SU-DHL-6 (cell line): ENCODE measurements around the gene EPB41L5.

Experiments
- EZH2phosphoT487 ChIP-seq: fragments of 200-600 bp; sonication (generic), shearing (Covaris generic); conservative IDR thresholded peaks from 2 replicates; pipeline ENCODE4 v1.6.1; 2018; ENCODE audit warnings: mild to moderate bottlenecking, antibody characterized with exemption, low read length, moderate library complexity, mixed read lengths
- TF ChIP-seq, protein P1 (sequence below): fragments of 200-600 bp; sonication (generic); IDR thresholded peaks from one replicate; pipeline ENCODE4 v1.5.1; 2017; ENCODE audit warnings: antibody characterized with exemption, mild to moderate bottlenecking, low read length, moderate library complexity; ENCODE audit not compliant: insufficient read depth, poor library complexity, severe bottlenecking

DNA sequence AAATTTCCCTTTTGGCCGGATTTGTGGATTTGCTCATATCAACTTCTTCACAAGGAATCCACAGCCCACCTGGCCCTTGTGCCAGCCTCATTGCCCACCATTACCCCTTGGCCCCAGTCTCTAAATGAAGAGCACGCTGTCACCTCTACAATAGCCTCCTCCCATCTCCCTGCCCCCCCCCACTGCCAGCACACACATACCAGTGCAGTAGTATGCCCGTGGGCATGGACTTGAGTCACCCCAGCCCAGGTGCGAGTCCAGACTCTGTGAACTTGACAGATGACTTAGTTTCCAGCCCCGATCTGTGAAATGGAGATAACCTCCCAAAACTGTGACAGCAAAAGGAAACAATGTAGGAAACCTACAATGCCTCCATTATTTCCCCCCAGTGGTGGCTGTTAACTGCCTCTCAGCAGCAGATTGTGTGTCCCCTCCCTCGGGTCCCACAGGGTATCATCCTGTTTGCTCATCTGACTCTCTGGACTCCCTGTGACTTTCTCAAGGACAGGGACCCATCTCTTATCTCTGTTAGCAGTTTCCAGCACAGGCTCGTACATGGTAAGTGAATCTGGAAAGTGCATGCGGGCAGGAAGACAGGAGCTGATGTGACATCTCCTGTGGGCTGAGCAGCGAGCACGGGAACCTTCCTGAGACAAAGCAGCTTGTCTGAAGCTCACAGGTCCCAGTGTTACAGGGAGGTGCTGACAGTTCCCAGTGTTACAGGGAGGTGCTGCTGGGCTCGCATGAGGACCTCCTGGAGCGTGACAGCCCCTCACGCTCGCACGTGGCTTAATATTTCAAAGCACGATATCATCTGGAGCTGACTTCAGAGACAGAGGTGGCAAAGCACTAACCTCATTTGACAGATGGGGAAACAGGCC, 214.5 kb downstream of the EPB41L5 start:
- TF ChIP-seq, protein P1, sequence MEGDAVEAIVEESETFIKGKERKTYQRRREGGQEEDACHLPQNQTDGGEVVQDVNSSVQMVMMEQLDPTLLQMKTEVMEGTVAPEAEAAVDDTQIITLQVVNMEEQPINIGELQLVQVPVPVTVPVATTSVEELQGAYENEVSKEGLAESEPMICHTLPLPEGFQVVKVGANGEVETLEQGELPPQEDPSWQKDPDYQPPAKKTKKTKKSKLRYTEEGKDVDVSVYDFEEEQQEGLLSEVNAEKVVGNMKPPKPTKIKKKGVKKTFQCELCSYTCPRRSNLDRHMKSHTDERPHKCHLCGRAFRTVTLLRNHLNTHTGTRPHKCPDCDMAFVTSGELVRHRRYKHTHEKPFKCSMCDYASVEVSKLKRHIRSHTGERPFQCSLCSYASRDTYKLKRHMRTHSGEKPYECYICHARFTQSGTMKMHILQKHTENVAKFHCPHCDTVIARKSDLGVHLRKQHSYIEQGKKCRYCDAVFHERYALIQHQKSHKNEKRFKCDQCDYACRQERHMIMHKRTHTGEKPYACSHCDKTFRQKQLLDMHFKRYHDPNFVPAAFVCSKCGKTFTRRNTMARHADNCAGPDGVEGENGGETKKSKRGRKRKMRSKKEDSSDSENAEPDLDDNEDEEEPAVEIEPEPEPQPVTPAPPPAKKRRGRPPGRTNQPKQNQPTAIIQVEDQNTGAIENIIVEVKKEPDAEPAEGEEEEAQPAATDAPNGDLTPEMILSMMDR: no peak
- TF ChIP-seq EZH2phosphoT487: no peak
